Measurements from ENCODE around the gene CDC34. TPM values are rescaled to one million over a fixed set of nuclear protein-coding genes. Genes with fewer than 3 reads are reported as not detected.

Gene CDC34
- total RNA-seq, 1 donor from 2014 or later = 111 TPM

DNA sequence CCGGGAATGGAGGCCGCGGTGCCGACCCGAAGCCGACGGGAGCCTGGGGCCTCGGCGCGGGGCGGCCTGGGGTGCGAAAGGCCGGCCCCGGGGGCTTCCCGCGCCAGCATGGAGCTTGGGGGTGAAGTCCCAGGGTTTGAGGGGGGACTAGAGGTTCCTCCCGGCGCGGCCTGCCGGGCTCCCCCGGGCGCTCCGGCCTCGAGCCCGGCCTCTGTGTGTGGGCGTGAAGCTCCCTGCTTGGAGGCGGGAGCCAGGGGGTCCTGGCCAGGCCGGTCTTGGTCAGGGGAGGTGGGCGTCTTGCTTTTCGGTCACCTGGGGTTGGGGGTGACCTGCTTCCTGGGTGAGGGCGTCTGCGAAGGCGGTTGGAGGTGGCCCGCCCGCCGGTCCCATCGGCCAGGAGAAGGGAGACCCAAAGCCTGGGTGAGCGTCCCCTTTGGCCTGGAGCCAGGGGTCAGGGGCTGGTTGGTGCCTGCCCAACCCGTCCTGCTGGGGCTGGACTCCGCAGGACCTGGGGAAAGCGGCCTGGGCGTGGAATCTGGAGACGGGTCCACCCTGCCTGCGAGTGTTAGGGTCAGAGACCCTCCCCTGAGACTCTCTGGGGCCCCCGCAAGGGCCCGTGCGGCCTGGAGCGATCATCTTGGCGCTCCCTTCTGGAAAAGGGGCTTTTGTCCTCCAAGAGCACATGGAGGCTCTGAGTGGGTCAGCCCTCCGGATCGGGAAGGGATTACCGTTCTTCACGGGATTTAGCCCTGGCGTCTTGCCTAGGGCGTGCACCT lies 41.4 kb downstream of the CDC34 start:
- TF ChIP-seq, protein P1, sequence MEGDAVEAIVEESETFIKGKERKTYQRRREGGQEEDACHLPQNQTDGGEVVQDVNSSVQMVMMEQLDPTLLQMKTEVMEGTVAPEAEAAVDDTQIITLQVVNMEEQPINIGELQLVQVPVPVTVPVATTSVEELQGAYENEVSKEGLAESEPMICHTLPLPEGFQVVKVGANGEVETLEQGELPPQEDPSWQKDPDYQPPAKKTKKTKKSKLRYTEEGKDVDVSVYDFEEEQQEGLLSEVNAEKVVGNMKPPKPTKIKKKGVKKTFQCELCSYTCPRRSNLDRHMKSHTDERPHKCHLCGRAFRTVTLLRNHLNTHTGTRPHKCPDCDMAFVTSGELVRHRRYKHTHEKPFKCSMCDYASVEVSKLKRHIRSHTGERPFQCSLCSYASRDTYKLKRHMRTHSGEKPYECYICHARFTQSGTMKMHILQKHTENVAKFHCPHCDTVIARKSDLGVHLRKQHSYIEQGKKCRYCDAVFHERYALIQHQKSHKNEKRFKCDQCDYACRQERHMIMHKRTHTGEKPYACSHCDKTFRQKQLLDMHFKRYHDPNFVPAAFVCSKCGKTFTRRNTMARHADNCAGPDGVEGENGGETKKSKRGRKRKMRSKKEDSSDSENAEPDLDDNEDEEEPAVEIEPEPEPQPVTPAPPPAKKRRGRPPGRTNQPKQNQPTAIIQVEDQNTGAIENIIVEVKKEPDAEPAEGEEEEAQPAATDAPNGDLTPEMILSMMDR (conservative IDR thresholded peaks at IDR 0.05) = no peak
- DNase-seq (ENCODE audit: low read depth, low spot score) = no peak
- peaks cover 37% of the 10 kb centered on the region for H3K4me1 Mint-ChIP-seq
- peaks cover 14% of the 10 kb centered on the region for H3K36me3 Mint-ChIP-seq (ENCODE audit: low read depth)
- peak overlapping the region; percentile 96 for H3K4me3 Mint-ChIP-seq
- no peaks in the 10 kb centered on the region for H3K9me3 Mint-ChIP-seq
- peak overlapping the region; percentile 84 for H3K27ac Mint-ChIP-seq (ENCODE audit: unreplicated experiment)
- peaks cover 16% of the 10 kb centered on the region for H3K27me3 Mint-ChIP-seq (ENCODE audit: low read depth)

DNA sequence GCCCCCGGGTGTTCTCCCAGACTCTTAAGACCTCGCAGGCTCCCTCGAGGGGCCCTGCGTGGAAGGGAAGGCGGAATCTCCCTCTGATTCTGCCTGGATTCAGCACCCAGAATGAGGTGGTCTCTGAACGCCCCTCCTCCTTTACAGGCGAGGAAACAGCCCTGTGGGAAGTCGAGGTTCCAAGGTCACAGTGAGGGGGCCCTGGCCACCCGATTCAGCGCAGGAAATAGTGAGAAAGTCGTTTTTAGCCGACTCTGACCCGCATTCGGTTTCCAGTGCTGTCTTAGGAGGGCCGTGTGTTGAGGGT lies 41.9 kb downstream of the CDC34 start:
- peak overlapping the region; percentile 96 for H3K4me3 Mint-ChIP-seq
- no peaks in the 10 kb centered on the region for H3K9me3 Mint-ChIP-seq
- H3K27me3 Mint-ChIP-seq (ENCODE audit: low read depth) = peaks cover 16% of the 10 kb centered on the region
- no peak for DNase-seq (ENCODE audit: low read depth, low spot score)
- H3K36me3 Mint-ChIP-seq (ENCODE audit: low read depth) = peaks cover 14% of the 10 kb centered on the region
- peak overlapping the region; percentile 84 for H3K27ac Mint-ChIP-seq (ENCODE audit: unreplicated experiment)
- peaks cover 37% of the 10 kb centered on the region for H3K4me1 Mint-ChIP-seq
- TF ChIP-seq, protein P1 (conservative IDR thresholded peaks at IDR 0.05) = no peak

DNA sequence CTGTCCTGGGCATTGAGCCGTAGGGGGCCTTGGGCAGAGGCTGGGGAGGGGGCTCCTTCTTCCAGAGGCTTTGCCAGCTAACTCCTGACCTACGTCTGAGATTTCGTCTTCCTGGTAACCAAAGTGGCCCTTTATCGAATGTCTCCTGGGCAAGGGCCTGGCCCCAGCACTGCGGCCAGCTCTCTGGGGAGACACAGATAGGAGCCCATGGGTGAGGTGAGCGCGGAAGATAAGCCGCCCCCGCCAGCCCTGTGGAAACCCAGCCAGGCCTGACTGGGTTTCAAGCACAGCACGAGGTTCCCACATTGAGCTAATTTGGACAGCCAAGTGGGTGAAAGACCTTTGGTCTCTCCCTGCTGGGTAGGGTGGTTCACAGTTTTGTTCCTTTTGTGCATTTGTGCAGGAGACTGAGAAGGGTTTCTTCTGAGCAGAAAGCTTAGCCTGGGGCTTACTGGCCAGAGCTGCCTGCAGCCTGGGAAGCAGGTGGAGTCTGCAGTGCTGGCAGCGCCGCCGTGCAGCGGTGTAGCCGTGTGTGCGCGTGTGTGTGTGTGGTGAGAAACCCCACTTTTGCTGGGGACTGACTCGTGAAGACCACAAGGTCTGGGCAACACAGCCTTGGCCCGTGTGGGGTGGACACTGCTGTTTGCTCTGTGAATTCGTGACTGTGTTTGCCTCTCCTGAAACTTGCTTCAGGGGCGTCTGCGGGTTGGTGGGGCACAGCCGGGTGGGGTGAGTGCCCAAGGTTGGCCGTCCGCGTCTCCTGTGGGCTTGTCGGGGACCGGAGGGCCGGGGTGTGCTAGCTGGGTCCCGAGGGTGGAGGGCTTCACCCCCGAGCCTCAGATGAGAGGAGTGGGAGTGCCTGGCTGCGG lies 43.3 kb downstream of the CDC34 start:
- TF ChIP-seq, protein P1 (conservative IDR thresholded peaks at IDR 0.05) = no peak
- no peak for DNase-seq (ENCODE audit: low read depth, low spot score)
- H3K4me3 Mint-ChIP-seq = peak overlapping the region; percentile 96

DNA sequence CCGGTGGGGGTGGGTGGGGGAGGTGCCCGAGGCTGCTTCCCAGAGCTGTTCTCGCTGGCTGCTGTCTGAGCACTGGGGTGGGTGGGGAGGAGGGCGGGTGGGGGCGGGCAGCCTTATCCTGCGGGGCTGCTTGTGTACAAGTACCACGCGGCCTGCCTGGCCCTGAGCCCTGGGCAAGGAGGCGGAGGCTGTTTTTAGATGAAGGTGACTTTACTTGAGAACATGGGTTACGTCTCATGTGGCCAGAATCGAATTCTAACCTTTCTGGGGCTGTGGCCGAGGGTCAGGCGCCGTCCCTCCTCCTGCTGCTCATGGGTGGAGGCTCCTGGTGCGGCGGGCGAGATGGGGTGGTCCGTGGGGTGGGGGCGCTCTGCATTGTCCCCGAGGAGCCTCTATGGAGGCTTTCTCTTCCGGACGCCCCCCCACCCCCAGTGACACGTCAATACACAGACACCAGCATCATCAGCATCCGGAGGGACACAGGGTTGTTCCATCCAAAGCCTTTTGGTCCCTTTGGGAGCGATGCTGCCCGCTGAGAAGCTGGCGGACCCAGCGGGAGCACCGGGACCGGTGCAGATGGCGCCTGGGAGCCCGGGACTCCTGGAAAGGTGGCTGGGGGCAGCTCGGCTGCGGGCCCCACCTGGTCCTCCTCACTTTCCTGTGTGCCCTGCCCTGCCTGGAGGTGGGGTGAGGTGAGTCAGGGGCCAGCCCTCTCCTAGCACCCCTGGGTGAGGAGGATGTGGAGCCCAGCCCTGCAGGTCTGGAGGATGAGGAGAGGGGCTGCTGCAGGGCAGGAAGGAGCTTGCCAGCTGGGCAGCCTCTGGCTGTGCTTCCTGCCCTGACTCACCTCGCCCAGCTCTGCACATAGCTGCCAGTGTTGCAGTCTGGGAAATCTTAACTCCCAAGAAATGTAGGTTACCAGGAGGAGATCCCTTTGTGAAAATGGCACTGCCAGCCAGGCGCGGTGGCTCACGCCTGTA lies 44.3 kb downstream of the CDC34 start:
- Mint-ChIP-seq H3K27me3 (ENCODE audit: low read depth) (peaks cover 10% of the 10 kb centered on the region), H3K4me3 (peak overlapping the region; percentile 49), H3K36me3 (ENCODE audit: low read depth) (peaks cover 9% of the 10 kb centered on the region), H3K27ac (ENCODE audit: unreplicated experiment) (no peak overlapping the region), H3K9me3 (no peaks in the 10 kb centered on the region), H3K4me1 (peaks cover 29% of the 10 kb centered on the region)
- no peak for DNase-seq (ENCODE audit: low read depth, low spot score)
- TF ChIP-seq, protein P1 (conservative IDR thresholded peaks at IDR 0.05) = no peak

More for the DNA sequence above, 43.3 kb downstream of the CDC34 start:
- peaks cover 13% of the 10 kb centered on the region for H3K27me3 Mint-ChIP-seq (ENCODE audit: low read depth)
- peaks cover 31% of the 10 kb centered on the region for H3K4me1 Mint-ChIP-seq
- peak overlapping the region; percentile 75 for H3K27ac Mint-ChIP-seq (ENCODE audit: unreplicated experiment)
- no peaks in the 10 kb centered on the region for H3K9me3 Mint-ChIP-seq
- peaks cover 9% of the 10 kb centered on the region for H3K36me3 Mint-ChIP-seq (ENCODE audit: low read depth)

Data from neural crest cell (in vitro differentiated cells).